NCI-H526 (cell line): ENCODE data around the gene GJB3.
"Not testable (repeated sequence)": the region's sequence is repeated elsewhere in the genome, so short reads cannot be mapped to it uniquely, and the experiment has no call there.

Experiments used
- DNase-seq, 2 experiments: peaks; one replicate each; lab custom pipeline; 2025; lab: John Stamatoyannopoulos, UW

GJB3 gene

GRCh38 chr1:34761176-34761761 lies 19.7 kb upstream of the GJB3 start:
- no peak for DNase-seq

GRCh38 chr1:34761776-34762307 lies 19.2 kb upstream of the GJB3 start:
- no peak for DNase-seq

DNA sequence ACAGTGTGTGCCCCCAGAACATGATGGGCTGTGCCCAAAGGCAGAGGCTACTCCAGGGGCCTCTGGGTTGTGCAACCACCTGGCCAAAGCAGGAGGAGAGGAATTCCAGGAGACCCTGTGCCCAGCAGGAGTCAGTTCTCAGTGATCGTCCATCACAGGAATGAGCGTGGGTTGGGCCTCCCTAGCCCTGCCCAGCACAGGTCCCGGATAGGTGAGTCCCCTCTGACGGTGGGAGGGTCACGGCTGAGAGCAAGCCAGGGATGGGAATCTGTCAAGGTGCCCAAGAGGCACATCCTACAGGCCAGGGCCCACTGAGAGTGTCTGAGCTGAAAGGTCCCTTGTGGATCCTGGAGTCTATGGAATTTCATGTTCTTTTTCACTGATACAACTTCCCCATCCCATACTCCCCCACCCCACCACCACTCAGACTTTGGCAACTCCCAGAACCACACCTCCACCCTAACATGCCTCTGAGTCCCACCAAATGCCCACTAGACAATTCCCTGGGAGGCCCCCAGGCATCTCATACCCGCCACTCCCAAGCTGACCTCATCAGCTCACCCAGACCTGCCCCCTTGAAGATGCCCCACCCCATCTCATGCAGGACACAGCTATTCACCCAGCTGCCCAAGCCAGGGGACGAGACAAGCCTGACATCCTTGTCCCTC lies 18.4 kb upstream of the GJB3 start:
- DNase-seq: no peak

DNA sequence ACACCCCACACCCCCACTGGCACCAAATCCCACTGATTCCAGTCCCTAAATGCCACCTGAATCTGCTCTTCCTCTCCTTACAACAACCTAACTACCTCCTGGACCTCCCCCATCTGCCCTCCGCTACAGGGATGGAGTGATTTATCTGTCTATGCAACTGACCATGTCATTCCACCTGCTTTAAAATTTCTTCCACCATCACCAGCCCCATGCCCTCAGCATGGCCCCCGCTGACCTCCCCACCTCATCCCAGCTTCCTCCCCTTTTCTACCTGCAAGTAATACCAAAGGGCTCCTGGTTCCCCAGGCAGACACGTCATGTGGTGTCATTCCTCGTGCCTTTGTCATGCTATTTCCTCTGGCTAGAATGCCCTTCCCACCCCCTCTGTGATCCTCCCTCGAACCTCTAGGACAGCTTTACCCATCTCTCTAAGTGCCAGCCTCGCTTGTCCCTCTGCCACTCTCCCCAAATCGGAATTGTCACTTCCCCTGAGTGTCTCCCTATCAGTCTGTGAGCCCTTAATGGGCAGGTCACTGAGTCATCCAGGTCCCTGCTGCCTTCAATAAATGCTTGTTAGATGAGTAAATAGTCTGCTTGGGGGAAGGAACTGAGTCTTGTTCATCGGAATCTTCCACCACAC lies 17.8 kb upstream of the GJB3 start:
- no peak for DNase-seq

GRCh38 chr1:34768856-34769255 lies 12.2 kb upstream of the GJB3 start:
- no peak for DNase-seq

- no peak for DNase-seq
These were observed 10.0 kb upstream of the GJB3 start for GRCh38 chr1:34770891-34771504.

GRCh38 chr1:34771573-34772371 lies 9.2 kb upstream of the GJB3 start:
- no peak for DNase-seq

GRCh38 chr1:34773114-34773513 lies 7.9 kb upstream of the GJB3 start:
- DNase-seq: not testable (repeated sequence)

- no peak for DNase-seq
These were observed 6.1 kb upstream of the GJB3 start for GRCh38 chr1:34774957-34775356.

- DNase-seq: no peak
These were observed 4.1 kb upstream of the GJB3 start for GRCh38 chr1:34776911-34777310.

DNA sequence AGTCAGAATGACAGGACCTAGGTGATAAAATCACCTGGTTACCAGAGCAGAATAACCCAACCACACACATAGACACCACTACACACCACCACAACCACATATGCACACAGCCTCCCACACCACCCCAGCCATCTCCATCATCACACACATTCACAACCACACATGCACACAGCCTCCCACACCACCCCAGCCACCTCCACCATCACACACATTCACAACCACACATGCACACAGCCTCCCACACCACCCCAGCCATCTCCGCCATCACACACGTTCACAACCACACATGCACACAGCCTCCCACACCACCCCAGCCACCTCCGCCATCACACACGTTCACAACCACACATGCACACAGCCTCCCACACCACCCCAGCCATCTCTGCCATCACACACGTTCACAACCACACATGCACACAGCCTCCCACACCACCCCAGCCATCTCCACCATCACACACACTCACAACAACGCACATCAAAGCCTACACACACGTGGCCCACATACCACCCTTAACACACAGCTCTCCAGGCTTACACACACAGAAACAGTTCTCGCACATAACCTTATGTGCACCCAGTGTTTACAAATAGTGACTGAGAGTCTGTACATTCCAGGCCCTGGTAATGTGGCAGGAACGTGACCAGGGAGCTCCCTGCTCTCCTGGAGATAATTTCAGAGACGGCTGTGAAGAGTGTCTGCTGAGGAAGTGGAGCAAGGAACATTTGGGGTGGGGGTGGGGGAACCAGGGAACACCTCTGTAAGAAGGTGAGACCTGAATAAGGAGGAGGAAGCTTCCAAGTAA lies 3.3 kb upstream of the GJB3 start:
- no peak for DNase-seq

GRCh38 chr1:34778381-34778780 lies 2.6 kb upstream of the GJB3 start:
- DNase-seq: no peak

GRCh38 chr1:34779005-34779404 lies 2.0 kb upstream of the GJB3 start:
- no peak for DNase-seq

DNA sequence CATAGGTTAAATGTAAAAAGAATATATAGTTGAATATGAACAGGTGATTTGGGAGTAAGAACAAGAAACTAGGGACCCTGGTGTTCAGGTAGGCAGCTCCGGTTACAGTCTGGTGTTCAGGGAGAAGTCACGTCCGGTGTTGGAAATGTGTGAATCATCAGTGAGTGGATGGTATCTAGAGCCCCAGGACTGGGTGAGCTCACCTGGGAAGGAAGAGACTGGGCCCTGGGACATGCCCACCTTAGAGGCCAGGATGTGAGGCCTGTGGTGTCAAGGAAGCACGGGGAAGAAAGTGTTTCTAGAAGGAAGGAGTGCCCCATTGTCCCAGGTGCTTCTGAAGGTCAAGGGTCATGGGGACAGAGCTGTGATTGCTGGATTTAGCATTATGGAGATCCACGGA lies 1.5 kb upstream of the GJB3 start:
- DNase-seq: no peak

GRCh38 chr1:34779962-34780361 lies 1.1 kb upstream of the GJB3 start:
- DNase-seq: no peak

DNA sequence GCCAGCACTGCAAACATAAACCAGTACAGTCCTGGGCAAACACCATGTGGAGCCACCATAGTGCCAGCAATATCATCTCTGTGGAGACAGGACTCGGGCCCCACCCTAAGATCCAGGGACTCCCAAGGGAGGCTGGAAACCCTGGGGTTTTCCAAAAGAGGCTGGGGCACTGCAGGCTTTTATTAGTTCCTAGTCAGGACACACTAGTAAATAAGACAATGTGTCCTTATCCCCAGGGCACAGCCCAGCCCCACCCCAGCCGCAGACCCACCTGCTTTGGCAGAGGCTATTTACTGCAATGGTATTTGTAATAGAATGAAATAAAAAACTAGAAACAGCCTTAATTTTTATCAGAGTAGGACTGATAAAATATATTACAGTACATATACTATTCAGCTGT lies 486 bp upstream of the GJB3 start:
- no peak for DNase-seq

GRCh38 chr1:34781844-34782391 lies 904 bp downstream of the GJB3 start:
- peak in 1 of 2 experiments; percentile 18 for DNase-seq

- DNase-seq: no peak
These were observed 3.8 kb downstream of the GJB3 start for GRCh38 chr1:34784751-34785221.

GRCh38 chr1:34785231-34785874 lies 4.3 kb downstream of the GJB3 start:
- DNase-seq: no peak

DNA sequence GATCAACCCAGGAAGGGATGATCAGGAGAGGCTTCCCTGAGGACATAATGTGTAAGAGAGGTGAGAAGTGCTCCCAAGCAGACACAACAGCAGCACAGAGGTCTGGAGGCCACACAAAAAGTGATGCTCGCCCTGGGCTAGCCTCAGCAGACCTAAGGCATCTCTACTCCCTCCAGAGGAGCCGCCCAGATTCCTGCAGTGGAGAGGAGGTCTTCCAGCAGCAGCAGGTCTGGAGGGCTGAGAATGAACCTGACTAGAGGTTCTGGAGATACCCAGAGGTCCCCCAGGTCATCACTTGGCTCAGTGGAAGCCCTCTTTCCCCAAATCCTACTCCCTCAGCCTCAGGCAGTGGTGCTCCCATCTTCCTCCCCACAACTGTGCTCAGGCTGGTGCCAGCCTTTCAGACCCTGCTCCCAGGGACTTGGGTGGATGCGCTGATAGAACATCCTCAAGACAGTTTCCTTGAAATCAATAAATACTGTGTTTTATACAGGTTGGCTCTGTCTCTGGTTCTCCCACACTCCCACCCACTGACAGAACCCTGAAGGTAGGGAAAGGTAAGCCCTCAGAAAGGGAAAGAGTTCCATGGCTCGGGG lies 5.0 kb downstream of the GJB3 start:
- no peak for DNase-seq
